GM12873 (cell line): Measurements from ENCODE around the gene LPAR3.

Experiments used
- CTCF ChIP-seq: IDR thresholded peaks from 2 replicates; pipeline ENCODE4 v1.5.1; 2012; ENCODE audit warnings: low read depth, mild to moderate bottlenecking, moderate library complexity, low read length, control low read depth; ENCODE audit not compliant: insufficient read depth; ENCODE audit errors: missing control alignments

LPAR3 gene

GRCh38 chr1:84780000-84780716 lies 112.8 kb downstream of the LPAR3 start:
- TF ChIP-seq CTCF: no peak

- no peak for TF ChIP-seq CTCF
Measured at GRCh38 chr1:84776639-84777038, 116.4 kb downstream of the LPAR3 start.

GRCh38 chr1:84775535-84775920 lies 117.5 kb downstream of the LPAR3 start:
- no peak for TF ChIP-seq CTCF

- TF ChIP-seq CTCF: no peak
Measured at GRCh38 chr1:84774669-84775534, 118.1 kb downstream of the LPAR3 start.

GRCh38 chr1:84773933-84774497 lies 119.0 kb downstream of the LPAR3 start:
- no peak for TF ChIP-seq CTCF

GRCh38 chr1:84773195-84773594 lies 119.8 kb downstream of the LPAR3 start:
- peak; percentile 4 for TF ChIP-seq CTCF

- peak; percentile 93 for TF ChIP-seq CTCF
Measured at GRCh38 chr1:84772428-84772943, 120.5 kb downstream of the LPAR3 start.
